CD4-positive, alpha-beta T cell treated with Interleukin-15 for 4 hours (primary cell): ENCODE data around the gene MUC7.
"Not testable (repeated sequence)": the region's sequence is repeated elsewhere in the genome, so short reads cannot be mapped to it uniquely, and the experiment has no call there.

Experiments
- DNase-seq: peaks from one replicate; pipeline ENCODE4 v3.0.0-alpha.2; 2020; ENCODE audit warnings: low spot score

The MUC7 gene

DNA sequence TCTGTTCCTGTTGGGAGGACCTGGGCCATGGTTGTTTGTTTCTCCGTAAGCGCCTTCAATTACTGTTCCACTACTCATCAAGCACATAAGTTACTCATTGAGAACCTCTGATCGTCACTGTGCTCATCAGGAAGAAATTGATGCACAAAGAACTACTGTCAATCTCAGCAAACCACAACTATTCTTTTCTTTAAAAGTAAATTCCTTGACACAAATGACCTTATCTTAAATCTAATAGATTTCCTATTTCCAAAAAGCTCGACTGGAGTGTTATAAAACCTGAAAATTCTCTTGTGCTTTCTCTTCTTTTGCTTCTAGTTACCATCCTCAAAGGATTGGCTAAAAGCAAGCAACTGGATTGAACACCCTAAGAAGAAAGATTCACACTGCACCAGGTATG lies at the start of gene MUC7:
TSS of gene MUC7 (plus strand) at position 301 of the 400 bp plus-strand sequence. CDS start 1,825 bp downstream, outside the sequence.
- DNase-seq, result no peak

DNA sequence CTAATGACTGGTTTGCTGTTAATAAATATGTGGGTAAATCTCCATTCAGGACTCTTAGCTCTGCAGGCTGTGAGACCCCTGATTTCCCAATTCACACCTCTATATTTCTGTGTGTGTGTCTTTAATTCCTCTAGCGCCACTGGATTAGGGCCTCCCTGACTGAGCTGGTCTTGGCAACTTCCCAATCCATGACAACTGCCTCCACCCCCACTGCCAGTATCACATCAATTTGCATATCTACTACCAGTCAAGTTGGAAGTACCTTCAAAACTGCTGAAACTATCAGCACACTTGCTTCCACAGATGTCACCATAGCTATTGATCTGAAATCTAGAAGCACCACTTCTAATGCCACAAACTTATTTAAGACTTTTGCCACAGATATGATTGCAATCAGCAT lies 46.7 kb upstream of the MUC7 start:
- DNase-seq, result no peak

DNA sequence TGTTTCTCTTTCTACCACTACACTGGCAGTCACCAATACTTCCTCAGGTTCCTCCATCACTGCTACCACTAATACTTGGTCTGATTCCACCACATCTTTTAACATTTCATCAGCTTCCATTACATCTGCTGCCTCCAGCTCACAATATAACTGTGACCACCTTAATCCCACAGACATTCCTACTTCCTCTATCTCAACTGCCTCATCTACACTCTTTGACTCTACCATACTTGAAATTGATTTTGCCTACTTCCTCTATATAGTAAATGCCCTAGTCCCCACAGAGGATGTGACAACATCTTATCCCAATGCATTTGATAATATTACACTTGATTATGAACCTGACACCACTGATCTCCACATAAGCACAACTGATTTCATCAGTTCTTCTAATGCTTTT lies 45.2 kb upstream of the MUC7 start:
- no peak for DNase-seq

DNA sequence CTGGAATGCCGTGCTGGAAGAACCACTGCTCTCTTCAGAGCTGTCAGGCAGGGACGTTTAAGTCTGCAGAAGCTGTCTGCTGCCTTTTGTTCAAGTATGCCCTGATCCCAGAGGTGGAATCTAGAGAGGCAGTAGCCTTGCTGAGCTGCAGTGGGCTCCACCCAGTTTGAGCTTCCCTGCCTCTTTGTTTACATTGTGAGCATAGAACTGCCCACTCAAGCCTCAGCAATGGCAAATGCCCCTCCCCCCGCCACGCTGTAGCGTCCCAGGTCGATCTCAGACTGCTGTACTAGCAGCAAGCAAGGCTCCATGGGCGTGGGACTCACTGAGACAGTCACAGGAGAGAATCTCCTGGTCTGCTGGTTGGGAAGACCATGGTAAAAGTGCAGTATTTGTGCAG lies 34.8 kb upstream of the MUC7 start:
- no peak for DNase-seq

DNA sequence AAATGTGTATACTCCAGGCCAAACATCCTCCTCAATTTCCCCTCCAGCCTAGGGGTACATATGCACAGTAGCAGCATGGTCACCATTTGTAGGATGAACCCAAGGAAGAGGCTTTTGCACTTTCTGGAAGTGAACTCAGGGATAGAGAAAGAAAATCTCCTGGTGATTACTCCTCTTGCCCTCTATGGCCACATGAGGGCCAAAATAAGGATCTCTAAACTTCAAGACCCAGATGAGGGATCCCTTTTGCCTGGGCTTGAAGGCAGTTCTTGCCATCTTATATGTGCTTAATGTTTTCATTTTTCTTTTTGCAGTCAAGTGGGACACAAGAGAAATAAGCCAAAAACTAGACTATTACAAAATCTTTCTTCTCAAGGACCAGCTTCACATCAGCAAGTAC lies 29.5 kb upstream of the MUC7 start:
- DNase-seq, result no peak

DNA sequence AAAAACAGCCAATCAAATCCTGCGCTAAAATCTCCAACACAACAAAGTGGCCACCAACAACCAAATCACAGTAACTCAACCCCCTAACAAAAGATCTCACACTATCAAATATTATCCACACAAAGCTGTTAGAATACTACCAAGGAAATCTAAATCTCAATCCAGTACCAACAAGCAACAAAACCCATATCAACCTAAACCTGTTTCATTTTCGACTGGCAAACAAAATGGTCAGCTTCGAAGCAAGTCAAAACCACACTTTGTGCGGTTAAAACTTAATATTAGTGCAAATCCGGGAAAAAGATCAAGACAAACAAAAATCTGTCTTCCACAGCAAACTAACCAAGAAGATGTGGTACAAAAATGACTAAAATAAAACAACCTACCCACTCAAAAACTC lies 28.7 kb upstream of the MUC7 start:
- no peak for DNase-seq

DNA sequence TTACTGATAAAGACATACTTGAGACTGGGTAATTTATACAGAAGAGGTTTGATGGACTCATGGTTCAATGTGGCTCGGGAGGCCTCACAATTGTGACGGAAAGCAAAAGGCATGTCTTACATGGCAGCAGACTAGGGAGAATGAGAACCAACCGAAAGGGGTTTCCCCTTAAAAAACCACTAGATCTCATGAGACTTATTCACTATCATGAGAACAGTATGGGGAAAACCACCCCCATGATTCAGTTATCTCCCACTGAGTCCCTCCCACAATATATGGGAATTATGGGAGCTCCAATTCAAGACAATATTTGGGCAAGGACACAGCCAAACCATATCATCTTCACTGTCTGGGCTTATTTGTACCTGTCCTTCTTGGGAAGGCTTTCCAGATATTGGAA lies 22.8 kb upstream of the MUC7 start:
- no peak for DNase-seq

DNA sequence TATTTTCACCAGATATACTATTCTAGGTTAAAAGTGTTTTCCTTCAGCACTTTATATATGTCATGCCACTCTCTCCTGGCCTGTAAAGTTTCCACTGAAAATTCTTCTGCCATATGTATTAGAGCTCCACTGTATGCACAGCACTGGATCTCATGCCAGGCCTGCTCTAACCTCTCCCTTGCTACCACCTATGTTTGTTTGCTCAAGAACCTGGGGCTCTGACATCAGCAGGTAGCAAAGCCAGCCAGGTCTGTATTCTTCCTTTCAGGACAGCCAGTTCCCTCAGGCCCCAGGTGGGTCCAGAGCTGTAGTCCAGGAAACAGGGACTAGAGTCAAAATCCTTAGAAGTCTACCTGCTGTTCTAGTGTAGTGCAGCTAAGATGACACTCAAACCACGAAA lies 19.1 kb upstream of the MUC7 start:
- no peak for DNase-seq

DNA sequence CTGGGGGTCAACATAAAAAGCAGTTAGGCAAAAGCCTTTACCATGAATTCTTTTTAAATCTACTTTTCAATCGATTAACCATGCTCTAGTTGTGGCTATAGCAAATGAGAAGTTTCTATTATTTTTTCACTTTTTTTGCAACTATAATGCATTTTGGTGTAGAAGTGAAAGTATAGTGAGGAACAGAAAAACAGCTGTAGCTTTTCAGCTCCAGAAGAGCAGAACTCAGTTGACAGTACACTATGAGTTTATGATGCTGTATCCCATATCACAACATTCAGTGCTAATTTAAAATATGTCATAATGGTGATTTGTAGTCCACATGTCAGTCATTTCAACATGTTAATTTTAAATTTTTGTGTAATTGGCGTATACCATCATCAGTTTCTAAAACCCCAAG lies 8.7 kb upstream of the MUC7 start:
- no peak for DNase-seq

DNA sequence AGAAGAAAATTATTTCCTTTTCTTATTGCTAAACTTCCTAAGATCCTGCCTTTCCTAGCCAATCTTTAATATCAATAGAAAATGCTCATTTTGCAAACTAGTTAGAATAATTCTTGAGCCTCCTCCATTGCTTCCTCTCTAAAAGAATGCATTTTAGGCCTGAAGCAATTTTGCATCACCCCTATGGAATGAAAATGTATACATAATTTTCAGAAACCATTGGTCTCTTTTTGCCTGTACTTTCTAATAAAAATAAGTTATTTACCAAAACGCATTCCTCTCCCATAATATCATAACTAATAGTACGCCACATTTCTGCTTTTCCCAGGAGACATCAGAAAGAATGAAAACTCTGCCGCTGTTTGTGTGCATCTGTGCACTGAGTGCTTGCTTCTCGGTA lies 1.7 kb downstream of the MUC7 start:
- DNase-seq, result no peak

DNA sequence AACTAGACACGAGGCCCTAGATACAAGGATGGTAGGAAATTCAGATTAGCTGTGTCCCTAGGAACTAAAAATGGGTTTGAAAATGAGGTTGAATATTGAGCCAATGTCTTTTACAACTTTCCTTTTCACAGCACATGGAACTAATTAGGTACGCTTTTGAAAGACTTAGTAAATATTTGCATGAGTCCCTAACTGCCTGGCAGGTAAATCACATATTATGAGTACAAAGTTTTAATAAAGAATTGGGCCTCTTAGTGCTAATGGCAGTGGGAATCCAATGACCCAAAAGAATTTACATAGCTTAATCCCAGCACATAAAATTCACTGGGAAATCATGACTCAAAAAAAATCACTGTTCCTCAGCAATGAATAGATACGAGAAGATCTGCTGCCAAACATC lies 16.8 kb downstream of the MUC7 start:
- DNase-seq, result no peak

DNA sequence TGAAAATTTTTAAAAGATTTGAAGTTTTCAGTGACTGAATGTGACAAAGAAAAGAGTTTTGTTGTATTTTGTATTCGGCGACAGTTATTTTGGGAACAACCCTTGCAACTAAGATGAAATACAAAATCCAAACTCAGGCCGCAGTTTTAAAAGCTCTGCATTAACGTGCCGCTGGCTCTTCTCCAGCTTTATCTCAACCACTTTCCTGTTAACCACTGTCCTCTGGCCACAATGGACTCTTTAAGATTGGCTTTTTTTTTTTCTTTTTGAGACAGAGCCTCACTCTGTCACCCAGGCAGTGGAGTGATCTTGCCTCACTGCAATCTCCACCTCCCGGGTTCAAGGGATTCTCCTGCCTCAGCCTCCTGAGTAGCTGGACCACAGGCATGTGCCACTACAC lies 24.2 kb downstream of the MUC7 start:
- DNase-seq, result no peak

DNA sequence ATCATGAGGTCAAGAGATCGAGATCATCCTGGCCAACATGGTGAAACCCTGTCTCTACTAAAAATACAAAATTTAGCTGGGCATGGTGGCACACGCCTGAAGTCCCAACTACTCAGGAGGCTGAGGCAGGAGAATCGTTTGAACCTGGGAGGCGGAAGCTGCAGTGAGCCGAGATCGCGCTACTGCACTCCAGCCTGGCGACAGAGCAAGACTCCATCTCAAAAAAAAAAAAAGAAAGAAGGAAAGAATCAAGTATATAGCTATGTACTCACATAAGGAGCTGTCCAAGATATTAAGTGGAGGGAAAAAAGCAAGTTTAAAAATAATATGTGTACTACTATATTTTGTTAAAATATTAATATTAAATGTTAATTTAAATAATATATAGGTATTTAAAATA lies 29.8 kb downstream of the MUC7 start:
- not testable (repeated sequence) for DNase-seq

DNA sequence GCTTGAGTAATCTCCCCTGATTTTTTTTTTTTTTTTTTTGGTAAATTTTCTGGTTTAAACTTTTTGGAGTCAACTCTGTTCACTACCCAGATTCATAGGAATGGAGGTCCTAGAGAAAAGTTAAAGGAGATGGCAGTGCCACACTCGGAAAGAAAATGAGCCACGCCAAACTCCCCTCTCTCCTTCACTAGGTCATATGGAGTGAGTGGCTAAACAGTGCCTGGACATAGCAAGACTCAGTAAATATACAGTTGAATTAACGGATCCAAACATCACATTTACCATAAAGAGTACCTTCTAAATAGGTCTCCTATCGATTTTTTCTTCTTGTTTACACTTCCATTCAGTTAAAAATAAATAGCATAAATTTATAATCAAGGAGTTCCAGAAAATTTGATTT lies 32.7 kb downstream of the MUC7 start:
- no peak for DNase-seq

DNA sequence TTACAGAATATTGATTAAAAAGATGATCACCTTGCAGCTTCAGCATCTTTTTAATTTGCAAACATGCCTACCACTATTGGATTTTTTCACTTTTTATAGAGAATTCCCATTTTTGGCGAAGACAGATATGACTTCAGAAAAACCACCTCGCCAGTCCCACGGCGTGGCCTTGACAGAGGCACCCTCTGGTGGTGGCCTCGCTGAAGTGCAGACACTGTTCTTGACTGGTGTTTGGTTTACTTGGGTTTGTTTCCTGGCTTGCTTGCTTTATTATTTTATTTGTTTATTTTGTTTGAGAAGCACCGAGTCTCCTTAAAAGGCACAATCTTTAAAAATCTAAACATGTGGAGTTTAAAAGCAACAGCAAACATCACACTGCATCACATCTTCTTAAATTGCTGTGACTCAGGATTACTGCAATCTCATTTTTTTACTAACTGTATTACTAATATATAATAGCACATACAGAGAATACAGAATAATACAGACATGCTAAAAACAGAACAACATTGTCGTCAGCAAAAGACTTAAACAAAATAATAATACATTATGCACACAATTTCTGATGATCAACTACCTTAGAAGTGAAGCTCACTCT lies 33.3 kb downstream of the MUC7 start:
- peak; percentile 50 for DNase-seq

DNA sequence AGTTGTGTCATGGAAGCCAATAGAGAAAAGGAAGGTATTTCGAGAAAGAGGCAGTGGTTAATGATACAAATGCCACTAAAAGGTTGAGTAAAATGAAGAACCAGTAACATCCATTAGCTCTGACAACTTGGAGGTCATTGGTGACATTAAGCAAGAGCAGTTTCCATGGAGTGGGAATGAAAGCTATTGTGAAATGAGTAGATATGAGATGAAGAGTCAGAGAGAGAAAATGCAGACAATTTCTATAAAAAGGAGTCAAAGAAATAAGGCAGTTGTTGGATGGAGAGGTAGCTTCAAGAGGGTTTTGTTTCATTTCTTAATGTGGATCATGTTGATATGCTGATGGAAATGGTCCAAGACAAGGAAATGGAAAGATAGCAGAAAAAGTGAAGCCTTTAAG lies 36.8 kb downstream of the MUC7 start:
- DNase-seq, result no peak

DNA sequence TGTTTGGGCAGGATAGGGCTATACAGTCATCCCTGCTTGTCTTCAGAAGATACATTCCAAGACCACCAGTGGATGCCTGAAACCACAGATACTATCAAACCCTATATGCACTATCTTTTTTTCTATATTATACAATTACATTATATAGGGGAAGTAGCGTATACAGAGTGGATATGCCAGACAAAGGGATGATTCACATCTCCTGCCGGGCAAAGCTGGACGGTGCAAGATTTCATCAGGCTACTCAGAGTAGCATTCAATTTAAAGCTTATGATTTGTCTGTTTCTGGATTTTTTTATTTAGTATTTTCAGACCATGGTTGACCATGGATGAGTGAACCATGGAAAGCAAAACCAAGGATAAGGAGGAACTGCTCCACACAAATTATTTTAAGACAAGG lies 39.4 kb downstream of the MUC7 start:
- no peak for DNase-seq

DNA sequence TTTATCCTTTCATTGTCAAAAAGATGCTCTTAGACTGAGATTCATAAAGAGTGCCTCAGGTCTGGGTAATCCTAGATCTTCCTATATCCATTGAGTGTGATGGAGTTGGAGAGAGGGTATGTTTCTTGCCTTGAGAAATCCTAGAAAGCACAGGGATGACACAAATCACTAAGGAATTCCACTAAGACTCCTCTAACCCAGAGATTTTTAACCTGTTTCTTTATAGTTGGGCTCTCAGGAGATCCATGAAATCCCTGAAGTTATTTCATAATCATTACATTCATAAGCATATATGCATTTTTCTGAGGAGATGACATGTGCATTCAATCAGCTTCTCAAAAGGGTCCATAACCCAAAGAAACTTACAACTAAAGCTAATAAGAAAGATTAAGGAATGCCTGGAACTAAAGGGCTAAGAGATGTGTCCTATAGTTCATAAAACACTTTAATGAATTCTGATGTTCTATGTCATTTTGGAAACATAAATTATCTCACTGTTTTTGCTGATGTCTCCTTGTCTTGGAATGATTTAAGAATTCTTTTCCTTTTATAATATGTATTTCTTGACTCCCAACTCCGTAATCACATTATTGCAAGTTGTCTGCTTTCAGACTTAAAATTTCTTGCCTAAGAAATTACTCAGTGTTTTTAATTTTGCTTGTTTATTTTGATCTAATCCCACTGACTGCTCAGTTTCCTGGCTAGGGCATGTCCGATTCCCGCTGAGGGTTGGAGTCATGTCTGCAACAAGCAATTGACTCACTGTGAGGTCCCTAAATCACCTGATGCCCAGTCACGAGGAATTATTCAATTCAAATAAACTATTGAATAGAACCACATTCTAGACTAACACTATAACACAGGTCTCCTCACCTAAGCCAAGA lies 43.6 kb downstream of the MUC7 start:
- no peak for DNase-seq

DNA sequence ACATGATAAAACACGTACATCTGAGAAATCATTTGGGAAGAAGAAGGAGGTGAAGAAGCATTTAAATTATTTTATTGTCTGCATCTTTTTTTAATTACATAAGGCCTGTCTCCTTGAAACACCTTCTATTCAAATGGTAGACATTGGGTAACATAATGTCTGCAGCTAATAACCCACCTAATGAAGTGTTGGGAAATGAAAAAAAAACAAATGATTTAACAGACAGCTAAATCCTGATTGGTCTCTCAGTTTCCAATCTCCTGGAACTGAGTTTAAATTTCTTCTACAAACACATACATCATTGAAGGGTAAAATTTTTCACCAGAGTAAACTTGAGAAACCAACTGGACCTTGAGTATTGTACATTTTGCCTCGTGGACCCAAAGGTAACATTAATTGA lies 46.3 kb downstream of the MUC7 start, which contains the start of gene AMTN:
TSS of gene AMTN (plus strand) at position 301 of the 400 bp plus-strand sequence. CDS start 209 bp downstream, outside the sequence.
- no peak for DNase-seq

DNA sequence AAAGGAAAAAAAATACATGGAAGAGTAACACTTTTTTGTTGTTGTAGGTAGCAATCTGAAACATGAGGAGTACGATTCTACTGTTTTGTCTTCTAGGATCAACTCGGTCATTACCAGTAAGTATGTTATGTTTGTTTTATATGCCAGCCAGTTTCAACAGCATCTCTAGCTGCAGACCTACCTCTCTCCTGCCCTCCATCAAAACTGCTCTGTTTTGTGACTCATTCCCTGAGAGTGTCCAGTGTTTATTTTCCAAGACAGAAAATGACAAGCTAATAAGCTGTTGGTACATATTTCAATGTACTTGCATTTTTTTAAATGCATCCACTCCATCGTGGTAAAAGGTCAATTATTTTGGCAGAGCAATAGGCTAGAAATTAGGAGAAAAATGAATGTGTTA lies 46.7 kb downstream of the MUC7 start:
- no peak for DNase-seq

DNA sequence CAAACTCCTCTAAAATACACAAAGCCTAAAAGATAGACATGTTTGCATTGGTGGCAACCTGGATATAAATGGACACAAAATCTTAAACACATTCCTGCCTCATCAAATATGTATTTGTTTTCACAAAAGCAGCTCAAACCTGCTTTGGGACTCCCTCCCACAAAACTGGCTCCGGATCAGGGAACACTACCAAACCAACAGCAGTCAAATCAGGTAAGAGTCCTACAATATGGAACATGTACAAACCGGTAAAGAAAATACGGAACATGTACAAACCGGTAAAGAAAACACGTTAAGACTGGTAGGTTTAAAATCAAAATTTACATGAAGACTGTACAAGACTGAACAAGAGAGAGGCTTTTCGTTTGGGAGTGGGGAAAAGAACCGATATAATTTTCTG lies 50.6 kb downstream of the MUC7 start:
- no peak for DNase-seq

DNA sequence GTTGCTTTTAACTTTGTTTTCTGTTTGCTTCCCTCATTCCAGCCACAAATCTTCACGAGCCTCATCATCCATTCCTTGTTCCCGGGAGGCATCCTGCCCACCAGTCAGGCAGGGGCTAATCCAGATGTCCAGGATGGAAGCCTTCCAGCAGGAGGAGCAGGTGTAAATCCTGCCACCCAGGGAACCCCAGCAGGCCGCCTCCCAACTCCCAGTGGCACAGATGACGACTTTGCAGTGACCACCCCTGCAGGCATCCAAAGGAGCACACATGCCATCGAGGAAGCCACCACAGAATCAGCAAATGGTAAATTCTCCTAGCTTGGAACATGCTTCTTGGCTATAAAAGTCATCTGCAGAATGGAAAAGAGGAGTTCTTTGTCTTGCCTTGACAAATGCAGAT lies 59.0 kb downstream of the MUC7 start:
- DNase-seq, result no peak

DNA sequence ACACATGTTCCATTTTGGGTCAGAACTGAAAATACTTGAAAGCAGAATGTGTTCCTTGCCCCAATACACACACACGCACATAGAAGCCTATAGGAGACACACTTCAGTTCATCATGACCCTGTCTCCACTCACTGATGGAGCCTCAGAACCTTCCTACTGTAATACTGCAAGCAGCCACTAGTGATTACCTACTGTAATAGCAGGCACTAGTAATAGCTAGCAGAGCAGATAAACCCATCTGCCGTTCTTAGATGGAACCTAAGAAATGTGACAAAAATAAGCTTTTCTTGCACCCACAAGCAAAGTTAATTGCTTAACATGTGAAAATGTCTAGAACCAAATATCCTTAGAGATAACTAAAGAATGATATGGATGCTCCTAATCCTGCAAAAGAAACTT lies 60.0 kb downstream of the MUC7 start:
- DNase-seq, result no peak
